ENCODE measurements around the gene NLRP10.
A peak's percentile ranks its signal among the peaks of the same experiment; 100 is the strongest.

The NLRP10 gene

DNA sequence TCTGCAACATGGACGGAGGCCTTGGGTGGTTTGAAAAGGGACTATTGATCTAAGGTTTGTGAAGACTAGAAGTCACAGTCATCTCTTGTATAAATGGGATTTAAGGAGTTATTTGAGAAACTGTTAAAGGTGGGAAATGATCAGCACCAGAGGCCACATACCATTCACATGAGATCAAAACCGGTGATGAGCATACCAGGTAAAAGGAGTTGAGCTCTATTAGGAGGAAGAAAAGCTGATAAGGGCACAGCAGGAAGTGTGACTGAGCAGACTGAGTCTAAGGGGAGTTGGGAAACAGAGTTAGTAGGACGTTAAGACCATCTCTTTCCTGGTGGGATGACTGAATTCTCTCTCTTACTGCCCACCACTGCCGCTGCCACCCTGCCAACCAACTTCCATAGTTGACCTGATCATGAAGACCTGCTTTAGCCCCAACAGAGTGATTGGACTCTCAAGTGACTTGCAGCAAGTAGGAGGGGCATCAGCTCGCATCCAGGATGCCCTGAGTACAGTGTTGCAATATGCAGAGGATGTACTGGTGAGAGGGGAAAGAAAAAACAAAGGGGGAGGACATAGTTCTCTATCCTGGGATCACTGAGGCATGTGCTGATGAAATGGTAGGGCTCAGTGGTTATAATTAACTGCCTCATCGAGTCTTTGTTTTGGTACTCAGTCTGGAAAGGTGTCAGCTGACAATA lies 29.5 kb upstream of the NLRP10 start:
- TF ChIP-seq, protein P1, sequence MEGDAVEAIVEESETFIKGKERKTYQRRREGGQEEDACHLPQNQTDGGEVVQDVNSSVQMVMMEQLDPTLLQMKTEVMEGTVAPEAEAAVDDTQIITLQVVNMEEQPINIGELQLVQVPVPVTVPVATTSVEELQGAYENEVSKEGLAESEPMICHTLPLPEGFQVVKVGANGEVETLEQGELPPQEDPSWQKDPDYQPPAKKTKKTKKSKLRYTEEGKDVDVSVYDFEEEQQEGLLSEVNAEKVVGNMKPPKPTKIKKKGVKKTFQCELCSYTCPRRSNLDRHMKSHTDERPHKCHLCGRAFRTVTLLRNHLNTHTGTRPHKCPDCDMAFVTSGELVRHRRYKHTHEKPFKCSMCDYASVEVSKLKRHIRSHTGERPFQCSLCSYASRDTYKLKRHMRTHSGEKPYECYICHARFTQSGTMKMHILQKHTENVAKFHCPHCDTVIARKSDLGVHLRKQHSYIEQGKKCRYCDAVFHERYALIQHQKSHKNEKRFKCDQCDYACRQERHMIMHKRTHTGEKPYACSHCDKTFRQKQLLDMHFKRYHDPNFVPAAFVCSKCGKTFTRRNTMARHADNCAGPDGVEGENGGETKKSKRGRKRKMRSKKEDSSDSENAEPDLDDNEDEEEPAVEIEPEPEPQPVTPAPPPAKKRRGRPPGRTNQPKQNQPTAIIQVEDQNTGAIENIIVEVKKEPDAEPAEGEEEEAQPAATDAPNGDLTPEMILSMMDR (IDR thresholded peaks at IDR 0.05; ENCODE audit: borderline replicate concordance, insufficient read depth, low read depth, low read length), result no peak
- no peak overlapping the region for H3K4me3 ChIP-seq (ENCODE audit: low read depth, low read length)

DNA sequence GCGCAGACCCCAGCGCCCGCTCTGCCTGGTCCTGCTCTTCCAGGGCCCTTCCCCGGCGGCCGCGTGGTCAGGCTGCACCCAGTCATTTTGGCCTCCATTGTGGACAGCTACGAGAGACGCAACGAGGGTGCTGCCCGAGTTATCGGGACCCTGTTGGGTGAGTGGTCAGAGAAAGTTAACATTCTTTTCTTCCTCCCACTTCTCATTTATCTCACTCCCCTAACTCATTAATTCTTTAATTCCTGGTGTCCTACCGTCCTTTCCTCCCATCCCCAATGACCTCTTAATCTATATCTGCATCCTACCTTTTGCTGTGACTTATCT lies 22.3 kb upstream of the NLRP10 start:
- H3K4me3 ChIP-seq (ENCODE audit: low read depth, low read length), result peak overlapping the region; percentile 61

DNA sequence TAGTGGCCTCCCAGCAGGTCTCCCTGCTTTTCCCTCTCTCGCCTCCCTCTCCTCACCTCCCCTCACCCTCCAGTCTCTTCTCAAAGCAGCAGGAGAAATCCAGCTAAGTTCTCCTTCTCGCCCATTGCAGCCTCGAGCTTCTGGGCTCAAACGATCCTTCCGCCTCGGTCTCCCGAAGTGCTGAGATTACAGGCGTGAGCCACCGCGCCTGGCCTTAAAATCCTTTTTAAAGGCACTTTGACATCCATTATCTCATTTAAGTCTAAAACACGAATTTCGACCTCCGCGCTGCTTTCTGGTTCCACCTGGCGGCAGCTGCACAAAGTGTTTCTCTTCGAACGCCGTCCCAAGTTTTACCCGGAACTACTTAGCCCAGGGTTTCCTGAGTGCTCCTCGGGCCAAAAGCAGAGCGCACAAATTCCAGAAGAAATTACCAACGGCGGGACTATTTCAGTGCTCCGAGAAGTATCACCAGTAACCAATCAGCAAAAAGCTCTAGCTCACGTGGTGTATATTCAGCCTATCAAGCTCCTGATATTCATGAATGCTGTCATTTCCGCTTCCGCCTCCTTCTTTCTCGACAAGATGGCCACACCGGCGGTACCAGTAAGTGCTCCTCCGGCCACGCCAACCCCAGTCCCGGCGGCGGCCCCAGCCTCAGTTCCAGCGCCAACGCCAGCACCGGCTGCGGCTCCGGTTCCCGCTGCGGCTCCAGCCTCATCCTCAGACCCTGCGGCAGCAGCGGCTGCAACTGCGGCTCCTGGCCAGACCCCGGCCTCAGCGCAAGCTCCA lies 21.7 kb upstream of the NLRP10 start, which contains the start of gene EIF3F:
EIF3F (plus strand) TSS at position 570 of the 792 bp plus-strand sequence; CDS start at position 586, 16 bp downstream.
- TF ChIP-seq, protein P1 (IDR thresholded peaks at IDR 0.05; ENCODE audit: borderline replicate concordance, insufficient read depth, low read depth, low read length), result peak; percentile 70
- H3K4me3 ChIP-seq (ENCODE audit: low read depth, low read length), result peak within 1 kb of the TSS; percentile 61

DNA sequence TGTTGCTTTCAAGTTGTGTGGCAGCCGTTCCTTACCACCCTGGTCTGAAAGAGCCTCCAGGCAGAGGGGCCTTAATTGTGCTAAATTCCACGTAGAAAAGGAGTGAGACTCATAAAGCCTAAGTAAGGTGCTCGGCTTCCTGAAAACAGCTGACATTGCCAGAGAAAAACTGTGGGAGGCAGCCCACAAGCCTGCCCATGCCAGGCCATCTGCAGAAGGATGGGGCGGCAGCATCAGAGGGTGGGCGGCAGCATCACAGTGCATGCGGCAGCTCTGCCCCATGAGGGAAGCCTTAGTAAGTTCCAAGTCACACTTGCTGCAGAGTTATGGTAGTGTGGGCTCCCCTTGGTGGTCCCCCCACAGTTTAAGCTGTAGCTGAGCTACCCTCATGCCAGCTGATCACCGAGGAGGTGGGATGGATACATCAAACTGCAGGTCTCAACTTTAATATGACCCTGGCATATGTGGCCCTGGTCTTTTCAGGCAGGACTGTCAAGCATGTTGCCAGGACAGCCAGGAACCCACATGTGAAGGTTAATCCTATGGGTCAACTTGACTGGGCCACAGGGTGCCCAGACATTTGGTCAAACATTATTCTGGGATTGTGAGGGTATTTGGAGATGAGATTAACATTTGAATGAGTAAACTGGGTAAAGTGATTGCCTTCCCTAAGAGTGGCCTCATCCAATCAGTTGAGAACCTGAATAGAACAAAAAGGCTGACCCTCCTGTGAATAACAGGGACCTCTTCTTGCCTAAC lies 18.8 kb upstream of the NLRP10 start:
- H3K4me3 ChIP-seq (ENCODE audit: low read depth, low read length), result no peak overlapping the region

DNA sequence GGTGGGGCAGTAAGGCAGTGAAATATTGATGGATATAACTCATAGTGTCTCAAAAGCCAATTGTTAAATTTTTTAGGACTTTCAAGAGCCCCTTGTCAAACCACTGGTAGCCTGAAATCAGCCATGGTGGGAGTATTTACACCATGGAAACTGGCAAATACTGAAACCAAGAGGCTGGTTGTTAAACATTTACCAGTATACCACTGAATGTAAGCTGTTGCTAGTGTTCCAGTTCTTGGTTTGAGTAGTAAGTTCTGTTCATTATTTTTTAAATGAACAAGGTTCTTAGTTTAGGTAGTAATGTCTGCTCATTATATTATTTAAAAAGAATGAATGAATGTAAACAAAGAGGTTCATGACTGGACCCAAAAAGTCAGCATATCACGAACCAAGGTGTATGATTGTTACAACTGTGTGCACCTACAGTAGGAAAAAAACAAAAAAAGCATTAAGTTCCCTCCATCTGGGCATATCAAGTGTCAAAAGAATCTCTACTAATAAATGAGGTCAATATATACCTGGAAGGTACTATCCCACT lies 17.4 kb upstream of the NLRP10 start:
- TF ChIP-seq, protein P1 (IDR thresholded peaks at IDR 0.05; ENCODE audit: borderline replicate concordance, insufficient read depth, low read depth, low read length), result no peak
- H3K4me3 ChIP-seq (ENCODE audit: low read depth, low read length), result no peak overlapping the region

More for the DNA sequence above, 18.8 kb upstream of the NLRP10 start:
- TF ChIP-seq, protein P1 (IDR thresholded peaks at IDR 0.05; ENCODE audit: borderline replicate concordance, insufficient read depth, low read depth, low read length), result no peak

DNA sequence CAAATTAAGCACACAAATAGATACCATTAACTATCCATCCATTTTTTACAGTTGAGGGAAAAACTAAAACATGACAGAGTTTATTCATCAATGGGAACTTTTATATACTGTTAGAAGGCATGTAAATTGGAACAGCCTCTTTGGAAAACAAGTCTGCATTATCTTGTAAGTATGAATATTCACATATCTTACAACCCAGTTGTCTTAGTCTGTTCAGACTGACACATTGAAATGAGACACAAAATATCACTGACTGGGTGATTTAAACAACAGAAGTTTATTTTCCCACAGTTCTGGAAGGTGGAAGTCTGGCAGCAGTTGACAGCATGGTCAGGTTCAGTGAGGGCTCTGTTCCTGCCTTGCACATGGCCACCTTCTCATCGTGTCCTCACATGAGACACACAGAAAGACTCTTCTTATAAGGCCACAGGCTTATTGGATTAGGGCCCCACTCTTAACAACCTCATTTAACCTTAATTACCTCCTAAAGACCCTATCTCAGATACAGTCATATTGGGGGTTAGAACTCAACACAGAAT lies 16.4 kb upstream of the NLRP10 start:
- TF ChIP-seq, protein P1 (IDR thresholded peaks at IDR 0.05; ENCODE audit: borderline replicate concordance, insufficient read depth, low read depth, low read length), result no peak
- no peak overlapping the region for H3K4me3 ChIP-seq (ENCODE audit: low read depth, low read length)

All from GM12875 (cell line).